Prostate gland (tissue), 2 donors: ENCODE data around the gene TAF5L.
A peak's percentile ranks its signal among the peaks of the same experiment; 100 is the strongest.

Experiments
- POLR2A ChIP-seq: fragments of 450-650 bp; IDR thresholded peaks from one replicate; pipeline ENCODE4 v1.6.1; 2016; ENCODE audit warnings: antibody characterized with exemption, mild to moderate bottlenecking
- POLR2AphosphoS5 ChIP-seq: sonication (generic); formaldehyde crosslinking; IDR thresholded peaks from one replicate; pipeline ENCODE4 v1.6.1; 2017; ENCODE audit warnings: antibody characterized with exemption
- TF ChIP-seq, protein P1 (sequence below), 4 experiments: fragments of 200-600 bp in 2 of 4; fragments of 450-650 bp in 2 of 4; sonication (generic) in 2 of 4; IDR thresholded peaks; 1 replicate in 3 of 4; 2 replicates in 1 of 4; pipeline ENCODE4 v1.5.1; 2016 to 2019; ENCODE audit warnings: antibody characterized with exemption in 4 of 4, mild to moderate bottlenecking in 2 of 4, moderate library complexity in 2 of 4

GRCh38 chr1:229557913-229558414 is 68.0 kb downstream of the TAF5L start:
- TF ChIP-seq, protein P1, sequence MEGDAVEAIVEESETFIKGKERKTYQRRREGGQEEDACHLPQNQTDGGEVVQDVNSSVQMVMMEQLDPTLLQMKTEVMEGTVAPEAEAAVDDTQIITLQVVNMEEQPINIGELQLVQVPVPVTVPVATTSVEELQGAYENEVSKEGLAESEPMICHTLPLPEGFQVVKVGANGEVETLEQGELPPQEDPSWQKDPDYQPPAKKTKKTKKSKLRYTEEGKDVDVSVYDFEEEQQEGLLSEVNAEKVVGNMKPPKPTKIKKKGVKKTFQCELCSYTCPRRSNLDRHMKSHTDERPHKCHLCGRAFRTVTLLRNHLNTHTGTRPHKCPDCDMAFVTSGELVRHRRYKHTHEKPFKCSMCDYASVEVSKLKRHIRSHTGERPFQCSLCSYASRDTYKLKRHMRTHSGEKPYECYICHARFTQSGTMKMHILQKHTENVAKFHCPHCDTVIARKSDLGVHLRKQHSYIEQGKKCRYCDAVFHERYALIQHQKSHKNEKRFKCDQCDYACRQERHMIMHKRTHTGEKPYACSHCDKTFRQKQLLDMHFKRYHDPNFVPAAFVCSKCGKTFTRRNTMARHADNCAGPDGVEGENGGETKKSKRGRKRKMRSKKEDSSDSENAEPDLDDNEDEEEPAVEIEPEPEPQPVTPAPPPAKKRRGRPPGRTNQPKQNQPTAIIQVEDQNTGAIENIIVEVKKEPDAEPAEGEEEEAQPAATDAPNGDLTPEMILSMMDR (IDR thresholded peaks at IDR 0.05): peak in 2 of 4 experiments; percentile 5 to 23
- TF ChIP-seq POLR2AphosphoS5 (no peak), POLR2A (no peak)
